OCI-LY7 (cell line): ENCODE results near the gene RRH.

Source experiments
- CTCF ChIP-seq: fragments of 200-600 bp; sonication (generic); conservative IDR thresholded peaks from 2 replicates; pipeline ENCODE4 v1.5.1; 2014; ENCODE audit warnings: mild to moderate bottlenecking, antibody characterized with exemption, low read length, moderate library complexity, mixed read lengths
- EZH2phosphoT487 ChIP-seq: fragments of 200-600 bp; sonication (generic); IDR thresholded peaks from 2 replicates; pipeline ENCODE4 v1.6.1; 2018; ENCODE audit warnings: low read depth, borderline replicate concordance, mild to moderate bottlenecking, mixed run types, antibody characterized with exemption, low read length, moderate library complexity, mixed read lengths

DNA sequence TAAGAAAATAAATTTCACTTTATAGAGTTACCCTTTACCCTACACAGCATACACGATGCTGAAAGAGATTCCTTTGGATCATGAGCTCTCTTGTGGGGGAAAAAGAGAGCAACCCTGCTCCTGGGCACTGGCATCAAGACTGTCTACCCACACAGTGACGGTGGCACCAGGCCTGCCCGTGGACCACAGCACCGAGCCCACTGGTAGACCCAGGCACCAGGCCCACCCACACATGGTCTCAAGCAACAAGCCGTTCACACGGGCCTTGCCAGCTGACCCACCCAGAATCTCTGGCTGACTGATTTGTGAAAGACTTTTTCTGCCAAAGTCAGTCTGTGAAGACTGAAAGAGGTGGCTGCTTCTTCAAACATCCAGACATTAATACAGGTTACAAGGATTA is 32.7 kb upstream of the RRH start:
- no peak for TF ChIP-seq CTCF
- TF ChIP-seq EZH2phosphoT487: no peak
